Left lung (tissue), 10 donors: ENCODE measurements around the gene GNA12. TPM values are rescaled to one million over a fixed set of nuclear protein-coding genes. Genes with fewer than 3 reads are reported as not detected.

ENCODE experiments used
- ATAC-seq: fragments of 200-7000 bp; cut with Tn5 transposase; one replicate; pipeline ENCODE4 v1.9.1; 2020; ENCODE audit warnings: moderate library complexity
- DNase-seq, 4 donors: peaks; one replicate each; pipeline ENCODE4 v3.0.0-alpha.2; 2013 to 2020
- H3K27ac ChIP-seq, 2 donors: fragments of 200-600 bp; sonication (generic) in 1 of 2; one replicate each; pipeline versions ENCODE4 v1.5.0 to v1.8.0; 2020 to 2021
- H3K27me3 ChIP-seq, 2 donors: fragments of 200-600 bp; sonication (generic) in 1 of 2; one replicate each; pipeline versions ENCODE4 v1.5.0 to v1.8.0; 2020 to 2021
- H3K36me3 ChIP-seq, 2 donors: fragments of 200-600 bp; sonication (generic) in 1 of 2; one replicate each; pipeline versions ENCODE4 v1.5.0 to v1.8.0; 2020 to 2021
- H3K4me1 ChIP-seq, 2 donors: fragments of 200-600 bp; one replicate each; pipeline ENCODE4 v1.8.0; 2021
- H3K4me3 ChIP-seq, 2 donors: fragments of 200-600 bp; sonication (generic) in 1 of 2; one replicate each; pipeline versions ENCODE4 v1.5.0 to v1.8.0; 2020 to 2021; ENCODE audit warnings: mild to moderate bottlenecking in 1 of 2
- H3K9me3 ChIP-seq, 2 donors: fragments of 200-600 bp; sonication (generic) in 1 of 2; one replicate each; pipeline versions ENCODE4 v1.5.0 to v1.8.0; 2020 to 2021
- intact Hi-C, 2 donors: fragments of 100-400 bp; cut with DNase I; formaldehyde crosslinking; loops; one replicate each; pipeline versions ENCODE4 v1.11.2 to v1.14.2; 2022
- polyA plus RNA-seq, 6 donors: library from polyadenylated mRNA; unstranded; fragments of 120-200 nt; gene quantifications; one replicate each; pipeline ENCODE4 v1.2.1, GENCODE V29; 2013; ENCODE audit not compliant: insufficient read length in 6 of 6
- total RNA-seq, 2 donors: library from RNA; stranded (reverse); fragmentation: NEBNext Ultra II Directional; extraction: Animal tissue kit (Norgen Biotek cat#: 25700); gene quantifications; one replicate each; pipeline ENCODE4 v1.2.1, GENCODE V29; 2021
- TF ChIP-seq, protein P1 (sequence below), 2 donors: fragments of 200-600 bp; sonication (generic) in 1 of 2; IDR thresholded peaks; one replicate each; pipeline versions ENCODE4 v1.5.0 to v1.8.0; 2021; ENCODE audit warnings: antibody characterized with exemption in 2 of 2
- donor health status: DM: no; HTN: yes; CAD: no.
- donor health status: DM: no; HTN: no; CAD: no.

Gene GNA12
- total and polyA plus RNA-seq, 8 donors = 48.7 to 67.5 (median 55.1) TPM

DNA sequence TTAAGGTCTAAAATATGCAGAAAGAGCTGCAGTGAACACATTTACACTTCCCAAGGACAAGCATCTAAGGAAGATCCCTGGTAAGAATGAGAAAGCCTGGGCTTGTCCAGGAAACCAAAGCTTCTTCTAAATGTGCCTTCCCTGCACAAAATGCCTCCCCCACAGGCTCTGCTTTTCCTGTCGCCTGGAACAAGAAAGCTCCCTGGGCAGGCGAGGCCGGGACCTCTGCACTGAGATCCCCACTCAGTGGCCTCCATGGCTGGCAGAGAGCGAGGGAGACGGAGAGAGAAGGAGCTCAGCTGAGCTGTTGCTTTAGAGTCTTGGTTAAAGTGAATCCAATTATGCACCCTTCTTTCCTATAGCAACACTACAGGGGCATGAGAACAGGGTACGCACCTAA lies 80.5 kb downstream of the GNA12 start:
- intact Hi-C loops = no loop called here
- Histone ChIP-seq H3K9me3 (no peaks in the 10 kb centered on the region), H3K4me1 (peaks cover 17 to 47% of the 10 kb centered on the region in 2 donors), H3K27me3 (no peaks in the 10 kb centered on the region), H3K27ac (peak overlapping the region; percentile 79 to 92), H3K36me3 (no peaks in the 10 kb centered on the region), H3K4me3 (no peak overlapping the region)
- DNase-seq (no peak), ATAC-seq (no peak)
- TF ChIP-seq, protein P1, sequence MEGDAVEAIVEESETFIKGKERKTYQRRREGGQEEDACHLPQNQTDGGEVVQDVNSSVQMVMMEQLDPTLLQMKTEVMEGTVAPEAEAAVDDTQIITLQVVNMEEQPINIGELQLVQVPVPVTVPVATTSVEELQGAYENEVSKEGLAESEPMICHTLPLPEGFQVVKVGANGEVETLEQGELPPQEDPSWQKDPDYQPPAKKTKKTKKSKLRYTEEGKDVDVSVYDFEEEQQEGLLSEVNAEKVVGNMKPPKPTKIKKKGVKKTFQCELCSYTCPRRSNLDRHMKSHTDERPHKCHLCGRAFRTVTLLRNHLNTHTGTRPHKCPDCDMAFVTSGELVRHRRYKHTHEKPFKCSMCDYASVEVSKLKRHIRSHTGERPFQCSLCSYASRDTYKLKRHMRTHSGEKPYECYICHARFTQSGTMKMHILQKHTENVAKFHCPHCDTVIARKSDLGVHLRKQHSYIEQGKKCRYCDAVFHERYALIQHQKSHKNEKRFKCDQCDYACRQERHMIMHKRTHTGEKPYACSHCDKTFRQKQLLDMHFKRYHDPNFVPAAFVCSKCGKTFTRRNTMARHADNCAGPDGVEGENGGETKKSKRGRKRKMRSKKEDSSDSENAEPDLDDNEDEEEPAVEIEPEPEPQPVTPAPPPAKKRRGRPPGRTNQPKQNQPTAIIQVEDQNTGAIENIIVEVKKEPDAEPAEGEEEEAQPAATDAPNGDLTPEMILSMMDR (IDR thresholded peaks at IDR 0.05) = no peak

DNA sequence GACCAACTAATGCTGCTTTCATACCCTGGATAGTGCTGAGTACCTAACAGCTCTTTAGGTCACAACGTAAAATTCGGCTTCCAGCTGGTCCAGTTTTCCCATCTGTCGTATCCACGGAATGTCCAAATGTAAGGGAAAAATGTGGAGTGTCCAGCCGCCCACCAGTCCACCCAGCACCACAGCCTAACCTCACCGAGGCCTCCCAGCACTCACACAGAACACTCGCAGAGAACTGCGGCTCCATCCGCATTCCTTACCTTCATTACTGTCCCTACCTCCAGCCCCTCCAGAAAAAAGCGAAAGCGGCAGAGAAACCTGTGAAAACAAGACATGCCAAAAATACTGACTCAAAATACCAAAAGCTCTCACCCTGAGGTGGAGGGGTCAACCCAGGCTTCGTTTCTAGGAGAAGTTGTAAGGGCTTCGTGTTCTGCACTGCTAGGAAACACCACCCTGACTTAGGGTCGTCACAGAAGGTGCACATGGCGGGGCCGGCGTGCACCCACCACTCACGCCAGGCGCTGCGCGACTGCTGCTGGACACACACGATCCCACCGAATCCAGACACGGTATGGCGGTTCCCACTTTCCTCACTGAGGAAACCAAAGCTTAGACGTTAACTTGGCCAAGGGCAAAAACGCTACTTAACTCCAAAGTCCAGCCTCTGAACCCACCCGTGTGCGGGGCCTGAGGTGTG lies 82.2 kb downstream of the GNA12 start:
- no peaks in the 10 kb centered on the region for H3K9me3 ChIP-seq
- intact Hi-C loops = no loop called here
- no peak overlapping the region for H3K4me3 ChIP-seq
- no peaks in the 10 kb centered on the region for H3K27me3 ChIP-seq
- no peak for ATAC-seq
- no peaks in the 10 kb centered on the region for H3K36me3 ChIP-seq
- peaks cover 28 to 62% of the 10 kb centered on the region in 2 donors for H3K4me1 ChIP-seq
- DNase-seq = no peak
- TF ChIP-seq, protein P1 (IDR thresholded peaks at IDR 0.05) = no peak
- H3K27ac ChIP-seq = peak overlapping the region; percentile 79 to 92

DNA sequence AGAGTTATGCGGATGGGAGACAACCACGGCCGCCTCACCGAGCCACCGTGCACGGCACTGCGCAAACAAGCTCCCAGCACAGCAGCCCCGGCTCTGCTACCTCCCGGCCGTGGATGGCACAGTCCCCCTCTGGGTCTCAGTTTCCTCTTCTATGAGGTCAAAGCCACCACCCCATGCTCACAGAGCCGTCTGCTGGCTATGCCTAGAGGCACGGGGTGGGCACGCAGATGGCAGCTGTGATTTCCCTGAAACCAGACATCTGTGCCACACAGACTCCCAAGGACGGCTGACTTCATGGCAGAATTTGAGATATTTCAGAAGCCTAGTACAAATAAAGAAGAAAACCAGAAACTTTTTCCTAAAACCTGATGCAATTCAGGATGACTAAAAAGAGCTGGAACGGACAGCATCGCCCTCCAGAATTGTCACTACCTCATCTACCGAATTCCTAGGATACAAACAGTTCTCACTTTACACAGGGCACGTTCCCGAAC lies 82.9 kb downstream of the GNA12 start:
- peaks cover 28 to 65% of the 10 kb centered on the region in 2 donors for H3K4me1 ChIP-seq
- no peaks in the 10 kb centered on the region for H3K36me3 ChIP-seq
- intact Hi-C loops = no loop called here
- peak in 1 of 4 donors; percentile 65 for DNase-seq
- no peak overlapping the region for H3K27ac ChIP-seq
- no peak overlapping the region for H3K4me3 ChIP-seq
- no peaks in the 10 kb centered on the region for H3K9me3 ChIP-seq
- no peak for ATAC-seq
- TF ChIP-seq, protein P1 (IDR thresholded peaks at IDR 0.05) = no peak
- H3K27me3 ChIP-seq = no peaks in the 10 kb centered on the region

DNA sequence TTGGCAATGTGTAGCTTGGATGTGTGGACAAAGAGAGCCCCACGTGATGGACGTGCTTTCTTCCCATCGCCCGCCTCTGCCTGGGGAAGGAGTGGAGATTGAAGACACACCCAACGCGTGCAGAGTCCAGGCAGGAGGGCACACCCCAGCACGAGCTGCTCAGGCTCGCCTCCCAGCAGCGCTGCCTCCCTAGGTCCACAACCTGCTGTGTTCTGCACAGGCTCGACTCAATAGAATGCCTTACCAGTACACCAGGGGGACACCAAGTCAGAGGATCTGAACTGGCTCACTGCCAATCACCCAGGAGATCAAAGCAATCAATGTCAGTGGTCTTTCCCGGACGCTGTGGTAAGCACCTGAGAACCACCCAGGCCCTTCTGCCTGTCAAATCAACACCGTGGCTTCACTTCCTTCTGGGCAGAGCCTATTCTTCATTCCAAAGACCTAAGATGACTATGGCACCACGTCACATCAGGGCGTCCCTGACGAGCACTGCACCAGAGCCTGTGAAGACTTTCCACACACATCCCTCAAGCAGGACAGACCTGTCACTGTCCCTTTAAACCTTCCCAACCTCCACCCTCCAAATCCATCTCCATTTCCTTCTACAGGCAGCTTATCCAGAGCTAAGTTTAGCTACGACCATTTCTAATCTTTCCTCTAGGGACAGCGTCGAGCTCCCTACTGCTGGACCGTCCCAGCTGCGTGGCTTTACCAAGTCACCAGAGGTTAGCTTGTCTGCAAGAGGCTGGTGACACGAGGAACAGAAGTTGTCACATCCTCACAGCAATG lies 83.8 kb downstream of the GNA12 start:
- Histone ChIP-seq H3K4me3 (no peak overlapping the region), H3K4me1 (peaks cover 28 to 65% of the 10 kb centered on the region in 2 donors), H3K27me3 (no peaks in the 10 kb centered on the region), H3K36me3 (no peaks in the 10 kb centered on the region), H3K9me3 (no peaks in the 10 kb centered on the region), H3K27ac (peak overlapping the region; percentile 58 to 88)
- peak; percentile 36 for ATAC-seq
- intact Hi-C loops = no loop called here
- peak in 3 of 4 donors; percentile 43 to 78 (median 65) for DNase-seq
- TF ChIP-seq, protein P1 (IDR thresholded peaks at IDR 0.05) = peak in 1 of 2 donors; percentile 9

DNA sequence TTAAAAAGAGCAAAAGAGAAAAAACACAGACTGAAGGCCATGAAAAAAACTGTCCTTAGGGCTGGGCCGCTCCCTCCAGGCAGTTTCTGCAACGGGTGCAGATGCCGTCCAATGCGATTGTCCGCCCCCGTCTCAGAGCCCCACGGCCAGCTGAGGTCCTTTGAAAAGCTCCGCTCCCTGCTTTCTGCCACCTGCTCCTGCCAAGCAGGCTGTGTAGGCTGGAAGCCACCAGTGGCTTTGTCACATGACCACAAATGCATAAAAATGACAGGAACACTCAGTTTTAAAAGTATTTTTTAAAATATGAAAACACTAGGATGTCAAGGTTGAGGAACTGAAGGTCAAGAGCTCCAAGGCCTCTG lies 84.4 kb downstream of the GNA12 start:
- no peak for ATAC-seq
- peaks cover 28 to 65% of the 10 kb centered on the region in 2 donors for H3K4me1 ChIP-seq

More for the DNA sequence above, 84.4 kb downstream of the GNA12 start:
- H3K9me3 ChIP-seq = no peaks in the 10 kb centered on the region
- no peak overlapping the region for H3K4me3 ChIP-seq
- H3K27ac ChIP-seq = peak overlapping the region; percentile 86 to 88
- no peak for DNase-seq
- H3K36me3 ChIP-seq = no peaks in the 10 kb centered on the region
- TF ChIP-seq, protein P1 (IDR thresholded peaks at IDR 0.05) = no peak
- no peaks in the 10 kb centered on the region for H3K27me3 ChIP-seq
- intact Hi-C loops = no loop called here
